ENCODE data around the gene SPIN1.

DNA sequence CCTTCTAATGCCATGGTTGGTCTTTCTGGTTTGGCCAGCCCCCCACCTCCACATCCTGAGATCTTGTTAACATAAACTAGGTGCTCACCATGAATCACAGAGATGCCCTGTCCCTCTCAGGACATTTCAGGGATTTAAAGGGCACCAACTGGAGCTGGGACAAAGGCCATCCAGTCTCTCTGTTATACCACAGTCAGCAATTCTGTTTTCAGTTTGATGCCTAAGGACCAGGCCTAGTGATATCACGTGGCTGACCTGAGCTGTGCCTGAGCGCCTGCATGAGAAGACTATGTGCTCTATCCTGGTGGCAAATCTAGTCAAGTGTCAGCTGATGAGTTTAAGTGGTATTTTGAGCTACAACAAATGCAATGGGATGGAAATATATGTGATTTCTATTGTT, 26.1 kb downstream of the SPIN1 start:
- TF ChIP-seq YY1 (IDR thresholded peaks at IDR 0.05; ENCODE audit: insufficient read depth, insufficient read length): no peak
- TF ChIP-seq SUZ12 (IDR thresholded peaks at IDR 0.05; ENCODE audit: extremely low read depth, insufficient read depth, insufficient read length): no peak
- TF ChIP-seq ZNF274 (IDR thresholded peaks at IDR 0.05; ENCODE audit: low read depth, low read length): no peak

Measured in NT2/D1 (cell line).